ENCODE data around the gene PLEKHO1. TPM values are rescaled to one million over a fixed set of nuclear protein-coding genes. Genes with fewer than 3 reads are reported as not detected.
"Not testable (repeated sequence)": the region's sequence is repeated elsewhere in the genome, so short reads cannot be mapped to it uniquely, and the experiment has no call there.

Gene PLEKHO1
- polyA plus RNA-seq, 3 donors, result 45.4 to 59.3 (median 59.0) TPM

DNA sequence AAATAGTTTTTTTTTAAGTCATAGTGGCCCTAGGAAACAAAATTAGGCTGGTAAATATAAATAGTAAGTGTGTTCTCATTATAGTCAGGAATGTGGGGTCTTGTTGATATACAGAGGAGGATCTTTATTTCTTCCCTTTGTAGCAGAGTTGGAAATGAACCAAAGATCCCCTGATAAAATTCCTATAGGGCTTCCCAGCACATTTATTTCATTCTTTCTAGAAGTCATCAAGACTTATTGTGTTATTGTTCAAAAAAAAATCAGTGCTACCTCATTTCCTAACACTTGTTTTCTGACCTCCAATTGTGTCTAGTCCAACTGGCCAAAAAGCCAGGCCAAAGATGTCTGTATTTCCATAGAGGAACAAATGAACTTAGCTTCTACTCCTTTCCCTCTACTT is 7.6 kb upstream of the PLEKHO1 start:
- DNase-seq, result no peak

- no peak for DNase-seq
Measured at GRCh38 chr1:150144606-150145005, 5.1 kb upstream of the PLEKHO1 start.

DNA sequence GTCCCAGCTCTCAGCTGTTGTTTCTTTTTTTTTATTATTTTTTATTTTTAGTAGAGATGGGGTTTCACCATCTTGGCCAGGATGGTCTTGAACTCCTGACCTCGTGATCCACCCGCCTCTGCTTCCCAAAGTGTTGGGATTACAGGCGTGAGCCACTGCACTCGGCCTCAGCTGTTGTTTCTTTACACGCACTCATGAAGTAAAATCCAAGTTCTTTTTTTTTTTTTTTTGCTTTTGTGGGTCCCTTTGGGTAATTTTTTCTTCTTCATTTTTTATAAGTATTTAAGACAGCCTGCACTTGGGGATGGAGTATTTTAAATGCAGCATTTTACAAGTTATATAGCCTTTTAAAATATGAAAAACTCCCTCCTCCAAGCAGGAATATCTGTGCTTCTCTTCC is 3.7 kb upstream of the PLEKHO1 start:
- not testable (repeated sequence) for DNase-seq

GRCh38 chr1:150146849-150147542 is 2.7 kb upstream of the PLEKHO1 start:
- no peak for DNase-seq

DNA sequence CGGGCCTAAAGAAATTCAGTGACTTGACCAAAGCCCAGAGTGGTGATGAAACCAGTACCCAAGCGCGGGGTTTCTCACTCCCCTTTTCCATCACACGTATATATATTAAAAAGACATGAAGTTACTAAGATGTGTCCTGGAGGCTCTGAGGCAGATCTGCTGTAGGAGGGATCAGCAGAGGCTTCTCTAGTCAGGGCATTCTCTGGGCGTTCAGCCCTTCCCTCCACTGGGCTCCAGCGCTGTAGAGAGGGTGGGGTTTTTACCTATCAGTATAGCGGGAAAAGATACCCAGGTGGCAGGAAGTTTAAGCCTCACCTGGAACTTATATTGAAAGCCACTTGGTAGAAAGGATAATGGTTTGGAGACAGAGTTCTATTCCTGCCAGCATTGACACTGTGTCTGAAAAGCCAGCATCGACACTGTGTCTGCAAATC is 862 bp upstream of the PLEKHO1 start:
- no peak for DNase-seq

DNA sequence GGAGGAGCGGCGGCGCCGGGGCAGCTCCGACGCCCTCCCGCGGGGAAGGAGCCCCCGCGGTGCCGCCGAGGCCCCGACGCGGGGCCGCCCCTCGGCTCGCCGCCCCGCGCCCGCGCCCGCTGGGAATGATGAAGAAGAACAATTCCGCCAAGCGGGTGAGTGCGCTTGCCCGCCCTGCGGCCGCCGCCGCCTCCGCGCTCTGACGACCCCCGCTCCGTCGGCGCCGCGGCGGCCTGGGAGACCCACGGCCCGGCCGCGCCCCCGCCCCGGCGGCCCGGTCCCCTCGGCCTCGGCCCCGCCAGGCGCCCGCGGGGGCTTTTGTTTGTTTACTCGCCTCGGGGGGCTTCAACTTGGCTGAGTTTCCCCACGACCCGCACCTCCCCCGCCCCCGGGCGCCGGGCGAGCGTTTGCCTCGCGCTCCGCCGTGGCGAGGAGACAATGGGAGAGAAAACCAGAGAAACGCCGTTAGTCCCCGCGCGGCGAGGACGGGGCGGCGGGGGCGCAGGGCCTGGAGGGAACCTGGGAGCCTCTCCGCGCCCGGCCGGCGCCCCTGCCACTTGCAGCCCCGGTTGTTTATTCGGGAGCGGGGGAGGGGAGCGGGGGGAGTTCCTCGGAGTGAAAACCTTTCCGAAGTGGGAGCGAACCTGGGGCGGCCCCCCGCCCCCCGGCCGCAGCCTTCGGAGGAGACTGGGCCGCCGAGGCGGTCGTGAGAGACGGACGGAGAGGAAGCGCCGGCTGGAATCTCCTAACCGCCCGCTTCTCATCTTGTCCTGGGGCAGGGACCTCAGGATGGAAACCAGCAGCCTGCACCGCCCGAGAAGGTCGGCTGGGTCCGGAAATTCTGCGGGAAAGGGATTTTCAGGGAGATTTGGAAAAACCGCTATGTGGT is 661 bp downstream of the PLEKHO1 start:
- DNase-seq, result no peak

GRCh38 chr1:150151291-150152181 is 1.8 kb downstream of the PLEKHO1 start:
- no peak for DNase-seq

DNA sequence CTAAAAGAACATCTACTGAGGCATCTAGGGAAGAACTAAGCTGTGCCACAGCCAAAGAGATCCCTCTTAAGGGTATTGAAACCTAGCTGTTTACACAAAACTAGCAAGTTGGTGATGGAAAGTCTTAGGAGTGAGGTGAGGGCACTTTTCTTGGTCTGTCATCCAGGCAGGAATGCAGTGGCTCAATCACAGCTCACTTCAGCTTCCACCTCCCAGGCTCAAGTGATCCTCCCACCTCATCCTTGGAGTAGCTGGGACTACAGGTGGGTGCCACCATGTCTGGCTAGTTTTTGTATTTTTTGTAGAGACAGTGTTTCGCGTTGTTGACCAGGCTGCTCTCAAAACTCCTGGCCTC is 2.4 kb downstream of the PLEKHO1 start:
- no peak for DNase-seq

GRCh38 chr1:150152772-150153456 is 3.2 kb downstream of the PLEKHO1 start:
- DNase-seq, result no peak

GRCh38 chr1:150154143-150154542 is 4.4 kb downstream of the PLEKHO1 start:
- DNase-seq, result no peak

GRCh38 chr1:150155413-150156071 is 5.8 kb downstream of the PLEKHO1 start:
- no peak for DNase-seq

GRCh38 chr1:150156868-150157603 is 7.3 kb downstream of the PLEKHO1 start:
- DNase-seq, result no peak

- DNase-seq, result no peak
Measured at GRCh38 chr1:150159550-150159949, 9.8 kb downstream of the PLEKHO1 start.

DNA sequence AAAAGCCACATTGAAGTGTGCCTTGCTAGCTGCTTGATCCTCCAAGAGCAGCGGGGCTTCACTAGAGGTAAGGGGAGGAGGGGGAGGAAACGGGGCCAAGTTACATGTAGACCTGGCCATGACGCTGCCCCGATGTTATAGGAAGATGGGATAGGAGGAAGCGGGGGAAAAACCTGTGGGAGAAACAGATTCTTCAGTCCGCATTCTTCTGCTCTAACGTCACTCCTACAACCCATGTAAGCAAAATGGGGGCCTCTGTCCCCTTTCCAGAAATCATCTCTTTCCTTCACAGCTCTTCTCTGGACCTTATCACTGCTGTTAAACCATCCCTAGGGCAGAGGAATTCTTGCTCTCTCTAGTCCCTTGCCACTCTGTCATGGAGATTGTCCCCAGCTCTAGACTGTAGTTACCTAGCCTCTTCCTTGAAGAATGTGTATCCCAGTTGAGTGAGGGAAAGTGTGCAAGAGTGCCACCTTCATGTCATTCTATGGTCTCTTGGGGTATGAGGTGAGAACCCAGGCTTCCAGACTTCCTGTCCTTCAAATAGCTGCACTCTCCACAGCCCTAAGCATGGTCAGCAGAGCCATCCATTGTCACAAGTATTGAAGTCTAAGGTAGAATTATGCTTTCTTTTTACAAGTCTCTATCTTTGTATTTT is 11.4 kb downstream of the PLEKHO1 start:
- no peak for DNase-seq

DNA sequence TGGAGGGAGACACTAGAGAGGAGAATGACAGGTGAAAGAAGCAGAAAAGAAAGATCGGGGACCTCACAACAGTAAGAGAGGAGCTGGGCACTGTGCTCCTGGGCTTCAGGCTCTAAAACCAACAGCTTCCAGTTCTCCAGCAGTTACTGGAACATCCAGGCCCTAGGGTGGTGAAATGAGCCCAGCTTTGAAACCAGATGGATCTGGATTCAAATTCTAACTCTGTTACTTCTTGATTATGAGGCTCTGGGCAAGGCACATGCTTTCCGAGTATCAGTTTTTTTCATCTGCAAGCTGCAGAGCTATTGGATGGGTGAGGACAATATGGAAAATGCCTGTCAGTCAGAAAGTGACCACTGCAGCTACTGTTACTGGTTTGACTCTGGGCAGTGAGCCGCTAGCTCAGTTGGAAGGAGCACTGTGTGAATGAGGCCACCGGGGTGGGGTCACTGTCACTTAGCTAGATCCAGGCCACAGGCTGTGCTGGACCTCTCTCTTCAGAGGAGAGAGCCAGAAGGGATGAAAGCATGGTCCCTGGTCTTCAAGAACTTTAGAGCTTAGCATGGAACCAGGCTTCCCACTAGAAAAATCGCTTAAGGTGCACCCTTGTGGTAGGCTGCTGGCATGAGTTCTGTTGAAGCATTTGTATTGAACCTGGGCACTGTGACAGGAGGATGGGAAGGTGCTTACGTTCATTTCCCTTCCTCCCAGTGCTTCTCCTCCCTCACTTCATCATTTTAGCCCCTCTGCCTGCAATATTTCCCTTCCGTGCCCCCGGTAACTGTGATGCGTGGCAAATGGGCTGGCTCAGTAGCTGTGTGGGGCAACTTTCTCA is 12.2 kb downstream of the PLEKHO1 start:
- DNase-seq, result no peak

DNA sequence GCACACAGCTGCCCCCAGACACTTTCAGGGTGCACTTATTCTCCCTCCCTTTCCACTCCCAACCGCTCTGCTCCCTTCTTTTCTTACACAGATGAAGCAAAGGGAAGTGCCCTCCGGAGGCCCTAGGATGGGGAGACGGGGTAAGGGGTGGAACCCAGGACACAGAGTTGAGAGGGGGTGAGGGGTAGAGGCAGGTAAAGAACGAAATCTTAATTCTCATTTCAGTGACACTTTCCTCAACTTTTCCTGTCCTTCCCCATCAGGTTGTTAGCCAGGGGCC is 12.8 kb downstream of the PLEKHO1 start:
- no peak for DNase-seq

DNA sequence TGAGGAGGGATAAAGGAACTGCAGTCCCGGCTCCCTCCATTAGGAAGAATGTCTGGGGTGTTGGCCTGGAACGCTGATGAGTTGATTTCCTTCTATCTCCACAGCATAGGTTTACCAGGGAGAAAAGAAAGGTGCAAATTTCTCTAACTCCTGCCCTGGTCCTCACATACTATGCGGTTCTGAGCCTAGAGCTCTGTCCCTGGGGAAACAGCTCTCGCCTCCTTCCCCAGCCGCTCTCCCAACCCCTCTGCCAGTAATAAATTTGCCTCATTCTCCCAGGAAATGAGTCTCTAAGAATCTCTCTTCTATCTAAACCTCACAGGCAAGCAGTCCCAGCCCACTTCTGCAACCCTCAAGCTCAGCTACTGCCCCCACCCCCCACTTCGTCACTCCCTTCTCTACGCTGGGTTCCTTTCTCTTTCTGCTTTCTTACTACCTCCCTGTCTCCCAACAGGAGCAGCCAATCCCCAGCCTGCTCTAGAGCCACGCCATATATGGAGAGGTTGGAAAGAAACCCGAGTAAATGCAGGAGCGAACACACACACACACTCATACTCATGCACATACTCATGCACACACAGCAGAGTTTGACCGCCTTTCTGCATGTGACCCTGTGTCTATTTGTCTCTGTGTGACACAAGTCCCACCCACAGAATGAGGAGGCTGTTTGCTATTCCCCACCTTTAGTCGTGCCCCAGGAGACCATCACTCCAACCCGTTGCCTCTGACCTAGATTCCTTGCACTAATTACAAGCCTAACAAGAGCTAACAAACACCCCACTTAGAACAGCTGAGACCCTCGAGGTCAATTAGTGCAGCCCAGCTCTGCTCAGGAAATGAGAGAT is 13.4 kb downstream of the PLEKHO1 start:
- peak; percentile 96 for DNase-seq

DNA sequence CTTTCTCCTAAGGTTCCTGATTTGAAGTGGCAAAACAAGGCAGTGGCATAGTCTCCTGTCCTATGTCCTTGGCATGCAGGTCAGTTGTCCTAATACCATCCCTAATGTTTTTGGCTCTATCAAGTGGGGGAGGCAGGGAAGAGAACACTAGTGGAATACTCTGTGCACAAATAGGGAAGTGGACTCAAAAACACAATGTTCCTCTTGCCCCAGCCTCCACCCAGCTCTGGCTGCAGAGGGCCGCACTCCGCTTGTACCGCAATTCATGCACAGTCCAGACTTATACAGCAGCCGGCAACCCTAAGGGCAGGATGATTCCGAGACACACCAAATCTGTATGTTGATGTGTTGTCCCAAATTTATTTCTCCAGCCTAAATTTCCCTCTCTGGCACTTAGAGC is 14.5 kb downstream of the PLEKHO1 start:
- DNase-seq, result no peak
